Measurements from ENCODE around the gene TMEM119.

DNA sequence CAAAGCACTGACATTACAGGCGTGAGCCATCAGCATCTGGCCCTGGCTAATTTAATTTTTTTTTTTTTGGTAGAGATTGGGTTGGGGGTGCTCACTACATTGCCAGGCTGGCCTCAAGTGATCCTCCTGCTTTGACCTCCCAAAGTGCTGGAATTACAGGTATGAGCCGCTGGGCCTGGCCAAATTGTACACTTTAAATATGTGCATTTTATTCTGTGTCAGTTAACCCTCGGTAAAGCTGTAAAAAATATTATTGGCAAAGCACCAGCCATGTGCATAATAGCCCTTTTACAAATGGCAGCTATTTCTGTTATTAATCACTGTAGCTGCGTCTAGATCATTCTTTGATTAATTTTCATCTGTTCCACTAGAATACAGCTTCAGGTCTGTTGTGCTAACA, 12.0 kb downstream of the TMEM119 start:
- TF ChIP-seq, protein P1, sequence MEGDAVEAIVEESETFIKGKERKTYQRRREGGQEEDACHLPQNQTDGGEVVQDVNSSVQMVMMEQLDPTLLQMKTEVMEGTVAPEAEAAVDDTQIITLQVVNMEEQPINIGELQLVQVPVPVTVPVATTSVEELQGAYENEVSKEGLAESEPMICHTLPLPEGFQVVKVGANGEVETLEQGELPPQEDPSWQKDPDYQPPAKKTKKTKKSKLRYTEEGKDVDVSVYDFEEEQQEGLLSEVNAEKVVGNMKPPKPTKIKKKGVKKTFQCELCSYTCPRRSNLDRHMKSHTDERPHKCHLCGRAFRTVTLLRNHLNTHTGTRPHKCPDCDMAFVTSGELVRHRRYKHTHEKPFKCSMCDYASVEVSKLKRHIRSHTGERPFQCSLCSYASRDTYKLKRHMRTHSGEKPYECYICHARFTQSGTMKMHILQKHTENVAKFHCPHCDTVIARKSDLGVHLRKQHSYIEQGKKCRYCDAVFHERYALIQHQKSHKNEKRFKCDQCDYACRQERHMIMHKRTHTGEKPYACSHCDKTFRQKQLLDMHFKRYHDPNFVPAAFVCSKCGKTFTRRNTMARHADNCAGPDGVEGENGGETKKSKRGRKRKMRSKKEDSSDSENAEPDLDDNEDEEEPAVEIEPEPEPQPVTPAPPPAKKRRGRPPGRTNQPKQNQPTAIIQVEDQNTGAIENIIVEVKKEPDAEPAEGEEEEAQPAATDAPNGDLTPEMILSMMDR (IDR thresholded peaks at IDR 0.05) = no peak
- no peak for TF ChIP-seq POLR2A (IDR thresholded peaks at IDR 0.05)

Data from ovary (tissue), 3 donors.